Activated naive CD4-positive, alpha-beta T cell treated with anti-CD3 and anti-CD28 coated beads for 36 hours (primary cell): ENCODE data around the gene CDH12. TPM values are rescaled to one million over a fixed set of nuclear protein-coding genes. Genes with fewer than 3 reads are reported as not detected.

Source experiments
- CTCF ChIA-PET: fragments of 350-600 bp; sonication (Branson Sonifier 250); formaldehyde crosslinking; loops from one replicate; lab custom pipeline; 2021; ENCODE audit warnings: antibody characterized with exemption; lab: Charles Lee
- DNase-seq: peaks from one replicate; pipeline ENCODE4 v3.0.0-alpha.2; 2020
- H3K27ac Mint-ChIP-seq: one replicate; pipeline ENCODE4 v1.8.0; 2021; ENCODE audit warnings: mild to moderate bottlenecking, mixed read lengths
- H3K27me3 Mint-ChIP-seq: one replicate; pipeline ENCODE4 v1.8.0; 2021; ENCODE audit warnings: low read depth, mixed read lengths
- H3K36me3 Mint-ChIP-seq: one replicate; pipeline ENCODE4 v1.8.0; 2021; ENCODE audit warnings: low read depth, mixed read lengths
- H3K4me1 Mint-ChIP-seq: one replicate; pipeline ENCODE4 v1.8.0; 2021; ENCODE audit warnings: low read depth, mixed read lengths
- H3K4me3 Mint-ChIP-seq: one replicate; pipeline ENCODE4 v1.8.0; 2021; ENCODE audit warnings: mild to moderate bottlenecking, moderate library complexity, mixed read lengths
- H3K9me3 Mint-ChIP-seq: one replicate; pipeline ENCODE4 v1.8.0; 2021; ENCODE audit warnings: mixed read lengths
- intact Hi-C: fragments of 100-400 bp; cut with micrococcal nuclease; formaldehyde crosslinking; loops from one replicate; pipeline ENCODE4 v1.15.1; 2023
- total RNA-seq, 2 experiments: library from RNA; stranded (reverse); gene quantifications; one replicate each; pipeline ENCODE4 v1.2.3, GENCODE V29; 2021

The CDH12 gene
- total RNA-seq, 2 experiments from 2014 or later: not detected

GRCh38 chr5:22751536-22751935, 101.6 kb downstream of the CDH12 start:
- intact Hi-C loops: no loop called here
- Mint-ChIP-seq H3K9me3 (peaks cover 7% of the 10 kb centered on the region), H3K36me3 (no peaks in the 10 kb centered on the region), H3K27ac (no peak overlapping the region), H3K4me1 (no peaks in the 10 kb centered on the region), H3K4me3 (no peak overlapping the region), H3K27me3 (no peaks in the 10 kb centered on the region)
- no peak for DNase-seq
- CTCF ChIA-PET: no interaction called here

GRCh38 chr5:22736443-22737003, 116.6 kb downstream of the CDH12 start:
- DNase-seq: no peak
- CTCF ChIA-PET: no interaction called here
- Mint-ChIP-seq H3K4me3 (no peak overlapping the region), H3K27ac (no peak overlapping the region), H3K36me3 (no peaks in the 10 kb centered on the region), H3K4me1 (no peaks in the 10 kb centered on the region), H3K9me3 (peaks cover 2% of the 10 kb centered on the region), H3K27me3 (no peaks in the 10 kb centered on the region)
- intact Hi-C loops: no loop called here

DNA sequence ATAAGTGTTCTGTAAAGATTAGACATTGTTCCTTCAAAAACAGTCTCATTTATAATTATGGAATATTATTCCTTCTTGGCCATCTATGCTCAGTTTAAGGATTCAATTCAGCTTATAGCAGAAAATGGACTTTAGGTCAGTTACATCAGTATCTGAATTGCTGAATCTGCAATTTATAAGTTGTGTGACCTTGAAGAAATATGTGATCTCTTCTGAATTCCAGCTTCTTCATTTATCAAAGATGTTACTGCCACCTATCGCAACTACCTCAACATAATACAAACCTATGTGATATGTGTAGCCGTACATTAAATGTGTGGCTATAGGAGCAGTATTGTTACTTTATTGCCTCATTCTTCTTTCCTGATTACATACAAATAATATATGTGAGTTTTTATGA, 118.2 kb downstream of the CDH12 start:
- Mint-ChIP-seq H3K9me3 (peaks cover 1% of the 10 kb centered on the region), H3K4me1 (no peaks in the 10 kb centered on the region), H3K27me3 (no peaks in the 10 kb centered on the region), H3K36me3 (no peaks in the 10 kb centered on the region), H3K4me3 (no peak overlapping the region), H3K27ac (no peak overlapping the region)
- intact Hi-C loops: no loop called here
- DNase-seq: no peak
- CTCF ChIA-PET: no interaction called here

GRCh38 chr5:22728610-22729009, 124.5 kb downstream of the CDH12 start:
- no peaks in the 10 kb centered on the region for H3K27me3 Mint-ChIP-seq
- H3K4me1 Mint-ChIP-seq: no peaks in the 10 kb centered on the region
- intact Hi-C loops: no loop called here
- H3K36me3 Mint-ChIP-seq: no peaks in the 10 kb centered on the region
- H3K4me3 Mint-ChIP-seq: no peak overlapping the region
- DNase-seq: no peak
- CTCF ChIA-PET: no interaction called here
- H3K27ac Mint-ChIP-seq: no peak overlapping the region
- H3K9me3 Mint-ChIP-seq: peaks cover 1% of the 10 kb centered on the region

DNA sequence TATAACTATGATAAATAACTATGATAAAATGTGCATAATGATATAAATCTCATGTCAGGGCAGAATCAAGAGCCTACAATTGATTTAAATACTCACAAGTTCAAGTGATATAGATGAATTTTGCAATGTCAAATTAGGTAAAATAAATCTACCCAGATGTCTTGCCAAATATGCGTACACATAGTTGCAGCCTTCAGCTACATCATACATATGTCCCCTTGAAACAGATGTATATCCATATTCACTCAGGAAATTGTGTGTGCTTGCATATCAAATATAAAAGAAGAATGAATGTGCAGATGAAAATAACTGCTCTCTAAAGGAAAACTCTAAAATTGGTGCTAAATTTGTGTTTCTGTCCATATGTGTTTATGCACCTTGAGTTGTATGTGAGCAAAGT, 130.7 kb downstream of the CDH12 start:
- no peaks in the 10 kb centered on the region for H3K36me3 Mint-ChIP-seq

GRCh38 chr5:22722056-22722455, 131.1 kb downstream of the CDH12 start:
- no peak overlapping the region for H3K4me3 Mint-ChIP-seq
- CTCF ChIA-PET: no interaction called here
- peaks cover 18% of the 10 kb centered on the region for H3K9me3 Mint-ChIP-seq
- H3K27me3 Mint-ChIP-seq: no peaks in the 10 kb centered on the region
- H3K4me1 Mint-ChIP-seq: no peaks in the 10 kb centered on the region
- intact Hi-C loops: no loop called here
- DNase-seq: no peak
- H3K27ac Mint-ChIP-seq: no peak overlapping the region
- H3K36me3 Mint-ChIP-seq: no peaks in the 10 kb centered on the region

More for the DNA sequence above, 130.7 kb downstream of the CDH12 start:
- no peak for DNase-seq
- H3K27ac Mint-ChIP-seq: no peak overlapping the region
- peaks cover 18% of the 10 kb centered on the region for H3K9me3 Mint-ChIP-seq
- CTCF ChIA-PET: no interaction called here
- intact Hi-C loops: no loop called here
- no peaks in the 10 kb centered on the region for H3K27me3 Mint-ChIP-seq
- H3K4me1 Mint-ChIP-seq: no peaks in the 10 kb centered on the region
- H3K4me3 Mint-ChIP-seq: no peak overlapping the region

DNA sequence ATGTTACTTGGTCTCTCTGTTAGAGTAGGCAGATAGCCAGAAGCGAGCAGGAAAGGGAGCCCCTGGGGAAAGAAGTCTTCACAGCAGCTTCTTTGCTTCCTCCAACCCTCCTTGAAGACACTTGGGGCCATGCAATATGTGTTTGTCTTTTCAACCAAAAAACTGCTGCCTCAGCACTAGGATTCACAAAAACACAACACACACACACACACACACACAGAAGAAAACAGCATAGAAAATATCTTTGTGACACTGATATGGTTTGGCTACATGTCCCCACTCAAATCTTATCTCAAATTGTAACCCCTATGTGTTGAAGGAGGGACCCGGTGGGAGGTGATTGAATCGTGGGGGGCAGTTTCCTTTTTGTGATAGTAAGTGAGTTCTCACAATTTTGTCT, 133.3 kb downstream of the CDH12 start:
- intact Hi-C loops: no loop called here
- Mint-ChIP-seq H3K4me1 (no peaks in the 10 kb centered on the region), H3K27me3 (no peaks in the 10 kb centered on the region), H3K4me3 (no peak overlapping the region), H3K27ac (no peak overlapping the region), H3K36me3 (no peaks in the 10 kb centered on the region), H3K9me3 (peaks cover 19% of the 10 kb centered on the region)
- CTCF ChIA-PET: no interaction called here
- DNase-seq: no peak

GRCh38 chr5:22710660-22711059, 142.5 kb downstream of the CDH12 start:
- Mint-ChIP-seq H3K4me1 (no peaks in the 10 kb centered on the region), H3K4me3 (no peak overlapping the region), H3K36me3 (no peaks in the 10 kb centered on the region), H3K9me3 (peaks cover 10% of the 10 kb centered on the region), H3K27me3 (no peaks in the 10 kb centered on the region), H3K27ac (no peak overlapping the region)
- CTCF ChIA-PET: no interaction called here
- intact Hi-C loops: no loop called here
- DNase-seq: no peak

GRCh38 chr5:22709743-22710142, 143.4 kb downstream of the CDH12 start:
- Mint-ChIP-seq H3K27me3 (no peaks in the 10 kb centered on the region), H3K4me3 (no peak overlapping the region), H3K9me3 (peaks cover 10% of the 10 kb centered on the region), H3K36me3 (no peaks in the 10 kb centered on the region), H3K4me1 (no peaks in the 10 kb centered on the region), H3K27ac (no peak overlapping the region)
- no peak for DNase-seq
- CTCF ChIA-PET: no interaction called here
- intact Hi-C loops: no loop called here

DNA sequence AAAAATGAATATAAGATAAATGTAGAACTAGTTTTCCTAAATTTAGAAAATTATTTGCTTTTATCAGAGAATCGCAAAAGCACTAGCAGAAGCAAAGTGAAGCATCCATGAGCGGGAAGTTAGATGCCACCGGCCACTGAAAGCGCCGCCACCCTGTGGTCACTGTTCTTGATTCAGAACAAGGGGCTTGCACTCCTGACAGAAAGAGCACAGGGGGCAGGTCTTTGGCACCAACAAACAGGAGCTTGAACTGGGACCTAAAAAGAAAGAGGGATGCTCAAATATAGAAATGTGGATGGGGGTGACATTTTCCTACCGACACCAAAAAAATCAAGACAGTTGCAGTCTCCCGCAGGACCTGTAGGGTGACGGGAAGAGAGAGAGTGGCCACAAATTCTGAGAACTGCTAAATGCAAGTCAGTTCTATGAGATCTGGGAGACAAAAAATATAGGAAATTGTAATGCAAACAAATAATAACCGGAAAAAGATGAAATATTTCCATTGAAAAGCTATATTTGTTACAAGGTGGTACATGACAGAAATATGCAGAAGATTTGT, 144.3 kb downstream of the CDH12 start:
- intact Hi-C loops: no loop called here
- no peaks in the 10 kb centered on the region for H3K27me3 Mint-ChIP-seq
- H3K27ac Mint-ChIP-seq: no peak overlapping the region
- peaks cover 9% of the 10 kb centered on the region for H3K9me3 Mint-ChIP-seq
- H3K4me3 Mint-ChIP-seq: no peak overlapping the region
- CTCF ChIA-PET: no interaction called here
- H3K36me3 Mint-ChIP-seq: no peaks in the 10 kb centered on the region
- no peak for DNase-seq
- no peaks in the 10 kb centered on the region for H3K4me1 Mint-ChIP-seq

DNA sequence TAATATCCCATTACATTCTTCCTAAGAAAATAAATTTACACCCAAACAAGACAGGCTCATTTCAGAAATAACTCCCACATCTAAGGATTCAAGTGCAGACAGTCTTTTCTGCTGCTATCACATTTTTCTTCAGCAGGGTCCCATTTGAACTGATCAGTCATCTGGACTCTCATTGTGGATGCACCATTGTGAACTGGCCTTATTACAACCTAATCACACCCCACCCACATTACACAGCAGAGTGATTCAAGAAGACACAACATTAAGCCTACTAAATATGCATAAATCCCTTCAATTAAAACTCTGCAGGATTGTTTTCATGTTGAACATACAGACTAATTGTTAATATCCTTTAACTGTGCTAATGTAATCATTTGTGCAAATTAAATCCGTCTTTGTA, 146.2 kb downstream of the CDH12 start:
- Mint-ChIP-seq H3K27me3 (no peaks in the 10 kb centered on the region), H3K4me1 (no peaks in the 10 kb centered on the region), H3K27ac (no peak overlapping the region), H3K9me3 (peaks cover 9% of the 10 kb centered on the region), H3K36me3 (no peaks in the 10 kb centered on the region), H3K4me3 (no peak overlapping the region)
- CTCF ChIA-PET: no interaction called here
- DNase-seq: no peak
- intact Hi-C loops: no loop called here

DNA sequence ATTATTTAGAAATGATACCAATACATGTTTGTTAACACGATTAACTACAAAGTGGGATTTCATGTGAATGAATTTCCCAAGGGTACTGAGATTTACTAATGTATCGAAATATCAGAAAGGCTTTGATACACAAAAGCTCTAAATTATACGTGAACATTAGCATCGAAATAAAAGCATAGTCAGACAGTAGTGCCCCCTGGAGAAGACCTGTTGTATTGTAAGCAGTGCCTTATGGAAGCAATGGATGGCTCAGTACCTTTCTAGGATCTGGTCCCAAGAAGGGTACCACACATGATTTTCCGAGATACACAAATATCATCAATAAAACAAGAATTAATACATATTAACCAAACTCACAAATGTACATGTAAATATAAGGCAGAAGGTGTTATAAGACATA, 153.8 kb downstream of the CDH12 start:
- H3K4me3 Mint-ChIP-seq: no peak overlapping the region
- no peak overlapping the region for H3K27ac Mint-ChIP-seq
- intact Hi-C loops: no loop called here
- no peaks in the 10 kb centered on the region for H3K9me3 Mint-ChIP-seq
- DNase-seq: no peak
- H3K27me3 Mint-ChIP-seq: no peaks in the 10 kb centered on the region
- no peaks in the 10 kb centered on the region for H3K36me3 Mint-ChIP-seq
- CTCF ChIA-PET: interaction anchor here (0.5 kb wide), 1 partner anchor 1303 kb away, joined by 4 read pairs; no protein-coding TSS in a partner anchor
- H3K4me1 Mint-ChIP-seq: no peaks in the 10 kb centered on the region

DNA sequence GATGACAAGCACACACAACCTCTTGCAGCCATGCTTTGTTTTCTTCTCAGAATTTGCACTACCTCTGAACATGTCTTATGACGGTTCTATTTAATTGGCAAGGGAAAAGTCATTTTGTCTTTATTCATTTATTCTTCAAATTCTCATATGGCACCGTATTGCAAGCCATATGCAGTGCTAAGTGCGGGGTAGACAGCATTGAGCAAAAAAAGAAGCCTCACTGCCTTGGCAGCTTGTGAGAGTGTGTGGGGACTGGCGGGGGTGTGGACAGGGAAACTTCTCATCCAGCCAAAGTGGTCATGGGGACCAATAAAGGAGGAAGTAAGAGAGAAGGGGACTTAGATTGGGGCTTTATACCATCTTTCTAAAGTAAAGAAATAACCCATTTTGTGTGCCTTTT, 160.0 kb downstream of the CDH12 start:
- Mint-ChIP-seq H3K4me1 (no peaks in the 10 kb centered on the region), H3K27me3 (no peaks in the 10 kb centered on the region), H3K27ac (no peak overlapping the region), H3K4me3 (no peak overlapping the region), H3K9me3 (peaks cover 8% of the 10 kb centered on the region), H3K36me3 (no peaks in the 10 kb centered on the region)
- no peak for DNase-seq
- CTCF ChIA-PET: no interaction called here
- intact Hi-C loops: no loop called here
